HPDE6-E6E7 (cell line): ENCODE results near the gene ITLN1.
A peak's percentile ranks its signal among the peaks of the same experiment; 100 is the strongest.

ENCODE experiments used
- DNase-seq: peaks from one replicate; pipeline ENCODE4 v3.0.0; 2011; ENCODE audit warnings: missing footprints; ENCODE audit errors: extremely low spot score

Gene ITLN1

DNA sequence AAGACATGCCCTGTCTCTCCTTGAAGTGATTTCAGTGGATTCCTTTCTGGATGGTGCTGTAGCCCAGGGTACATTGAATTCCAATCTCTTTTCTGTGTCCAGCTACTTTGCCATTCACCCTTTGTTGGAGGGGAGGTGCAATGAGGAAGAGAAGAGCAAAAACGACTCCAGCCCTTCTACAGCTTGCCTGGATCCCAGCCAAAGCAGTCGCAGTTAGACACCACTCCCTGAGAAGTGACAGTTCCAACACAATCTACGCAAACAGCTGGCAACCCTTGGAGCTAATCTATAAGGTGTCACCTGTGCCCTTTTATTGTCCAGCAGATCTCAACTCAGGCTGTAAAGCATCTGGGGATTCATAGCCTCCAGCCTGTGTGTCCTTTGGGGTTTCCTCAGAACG is 26.9 kb downstream of the ITLN1 start:
- no peak for DNase-seq

GRCh38 chr1:160855181-160855981 is 29.6 kb downstream of the ITLN1 start:
- DNase-seq = no peak

DNA sequence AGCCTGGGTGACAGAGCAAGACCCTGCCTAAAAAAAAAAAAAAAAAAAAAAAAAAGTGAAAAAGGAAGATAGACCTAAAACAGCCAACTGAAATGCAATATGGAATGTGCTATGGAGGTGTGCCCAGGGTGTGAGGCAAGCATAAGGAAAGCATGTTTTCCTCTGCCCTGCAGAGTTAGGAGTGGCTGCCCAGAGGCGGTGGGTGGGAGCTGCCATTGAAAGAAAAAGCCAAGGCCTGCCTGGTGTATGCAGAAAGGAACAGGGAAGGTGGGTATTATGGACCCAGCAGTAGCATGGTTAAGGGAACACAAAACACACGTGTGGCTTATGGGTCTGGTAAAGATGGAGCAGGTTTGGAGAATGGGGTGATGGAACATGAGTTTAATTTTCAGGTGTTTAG is 31.2 kb downstream of the ITLN1 start:
- no peak for DNase-seq

- DNase-seq = no peak
These were observed 32.0 kb downstream of the ITLN1 start for GRCh38 chr1:160853014-160853413.

DNA sequence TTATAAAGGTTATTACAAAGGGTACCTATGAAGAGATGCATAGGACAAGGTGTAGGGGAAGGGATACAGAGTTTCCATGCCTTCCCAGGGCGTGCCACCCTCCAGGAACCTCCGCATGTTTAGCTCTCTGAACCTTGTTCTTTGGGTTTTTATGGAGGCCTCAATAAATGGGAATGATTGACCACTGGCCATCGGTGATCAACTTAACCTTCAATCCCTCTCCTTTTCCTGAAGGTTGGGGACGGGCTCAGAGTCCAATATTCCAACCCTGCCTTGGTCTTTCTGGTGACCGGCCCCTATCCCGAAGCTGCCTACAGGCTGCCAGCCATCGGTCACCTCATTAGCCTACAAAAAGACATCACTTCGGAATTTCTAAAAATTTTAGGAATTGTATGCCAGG is 34.0 kb downstream of the ITLN1 start:
- DNase-seq = no peak

DNA sequence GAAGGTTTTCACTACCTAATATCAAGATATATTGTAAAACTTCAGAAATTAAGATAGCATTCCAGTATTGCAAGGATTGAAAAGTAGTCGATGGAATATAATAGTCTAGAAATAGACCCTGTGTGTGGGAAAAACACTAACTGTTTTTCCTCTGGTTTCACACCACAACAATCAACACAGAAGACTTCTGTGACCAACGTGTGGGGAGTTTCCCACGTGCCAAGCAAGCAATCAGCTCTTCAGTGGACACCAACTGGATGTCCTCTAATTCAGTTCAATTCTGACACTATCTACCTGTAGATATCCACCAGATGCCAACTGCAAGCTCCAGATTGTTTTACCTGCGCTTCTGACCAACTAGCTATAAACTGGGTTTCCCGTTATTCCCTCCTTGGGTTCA is 34.4 kb downstream of the ITLN1 start:
- no peak for DNase-seq

DNA sequence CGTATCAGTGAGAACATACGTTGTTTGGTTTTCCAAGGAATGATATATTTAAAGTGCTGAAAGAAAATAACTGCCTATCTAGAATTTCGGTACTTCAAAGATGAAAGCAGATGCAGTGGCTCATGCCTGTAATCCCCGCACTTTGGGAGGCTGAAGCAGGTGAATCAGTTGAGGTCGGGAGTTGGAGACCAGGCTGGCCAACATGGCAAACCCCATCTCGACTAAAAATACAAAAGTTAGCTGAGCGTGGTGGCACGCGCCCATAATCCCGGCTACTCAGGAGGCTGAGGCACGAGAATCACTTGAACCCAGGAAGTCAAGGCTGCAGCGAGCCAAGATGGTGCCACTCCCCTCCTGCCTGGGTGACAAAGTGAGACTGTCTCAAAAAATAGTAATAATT is 38.7 kb downstream of the ITLN1 start:
- no peak for DNase-seq

DNA sequence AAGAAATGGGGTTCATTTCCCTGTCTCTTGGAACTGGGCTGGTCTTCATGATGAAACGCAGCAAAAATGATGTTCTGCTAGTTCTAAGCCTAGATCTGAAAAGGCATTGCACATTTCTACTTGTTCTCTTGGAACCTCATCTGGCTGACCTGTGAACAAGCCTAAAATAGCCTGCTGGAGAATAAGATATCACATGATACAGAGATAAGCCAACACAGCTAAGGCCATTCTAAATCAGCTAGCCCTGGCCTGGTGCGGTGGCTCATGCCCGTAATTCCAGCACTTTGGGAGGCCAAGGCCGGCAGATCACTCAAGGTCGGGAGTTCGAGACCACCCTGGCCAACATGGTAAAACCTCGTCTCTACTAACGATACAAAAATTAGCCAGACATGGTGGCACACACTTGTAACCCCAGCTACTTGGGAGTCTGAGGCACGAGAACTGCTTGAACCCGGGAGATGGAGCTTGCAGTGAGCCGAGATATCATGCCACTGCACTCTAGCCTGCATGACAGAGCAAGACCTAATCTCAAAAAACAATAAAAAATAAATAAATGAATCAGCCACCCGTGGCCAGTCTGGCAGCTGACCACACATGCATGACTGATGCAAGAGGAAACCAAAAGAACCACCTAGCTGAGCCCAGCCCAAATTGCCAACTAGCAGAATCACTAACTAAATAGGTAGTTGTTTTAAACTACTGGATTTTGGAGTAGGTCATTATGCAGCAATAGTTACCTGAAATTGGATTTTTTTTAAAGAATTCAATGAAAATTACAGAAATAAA is 40.3 kb downstream of the ITLN1 start:
- no peak for DNase-seq

- DNase-seq = no peak
These were observed 43.9 kb downstream of the ITLN1 start for GRCh38 chr1:160841079-160841478.

DNA sequence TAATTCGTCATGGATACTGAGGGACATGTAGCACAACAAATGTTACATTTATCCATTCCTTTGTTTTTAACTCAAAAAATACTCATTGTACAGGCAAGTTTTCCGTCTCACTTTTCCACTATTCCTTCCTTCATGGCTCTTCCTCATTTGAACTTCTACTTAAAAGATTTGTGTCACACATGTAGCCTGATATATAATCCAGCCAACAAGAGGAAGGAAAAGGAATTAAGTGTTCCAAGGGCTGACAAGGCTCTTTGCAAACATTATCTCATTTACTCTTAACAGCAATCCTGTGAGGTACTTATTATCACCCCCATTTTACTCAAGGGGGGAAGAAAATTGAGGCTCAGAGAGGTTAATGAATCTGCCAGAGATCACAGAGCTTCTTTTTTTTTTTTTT is 45.2 kb downstream of the ITLN1 start:
- no peak for DNase-seq

DNA sequence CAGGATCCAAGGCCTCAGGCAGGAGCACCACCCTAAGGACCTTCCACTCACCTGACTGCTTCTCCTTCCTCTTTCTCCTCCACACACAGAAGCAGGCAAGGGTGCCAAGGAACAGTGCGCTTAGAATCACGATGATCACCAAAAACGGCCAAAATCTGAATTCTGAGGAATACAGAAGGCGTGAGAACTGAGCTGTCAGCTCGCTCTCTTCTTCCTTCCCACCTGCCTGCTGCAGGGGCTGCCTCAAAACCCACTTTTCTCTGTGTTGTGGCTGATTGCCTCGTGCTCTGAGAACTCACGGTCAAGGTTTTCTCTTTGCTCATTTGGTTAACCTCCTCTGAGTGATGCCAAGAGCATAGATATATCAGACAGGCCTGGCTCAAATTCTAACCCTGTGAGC is 46.1 kb downstream of the ITLN1 start:
- DNase-seq = no peak

DNA sequence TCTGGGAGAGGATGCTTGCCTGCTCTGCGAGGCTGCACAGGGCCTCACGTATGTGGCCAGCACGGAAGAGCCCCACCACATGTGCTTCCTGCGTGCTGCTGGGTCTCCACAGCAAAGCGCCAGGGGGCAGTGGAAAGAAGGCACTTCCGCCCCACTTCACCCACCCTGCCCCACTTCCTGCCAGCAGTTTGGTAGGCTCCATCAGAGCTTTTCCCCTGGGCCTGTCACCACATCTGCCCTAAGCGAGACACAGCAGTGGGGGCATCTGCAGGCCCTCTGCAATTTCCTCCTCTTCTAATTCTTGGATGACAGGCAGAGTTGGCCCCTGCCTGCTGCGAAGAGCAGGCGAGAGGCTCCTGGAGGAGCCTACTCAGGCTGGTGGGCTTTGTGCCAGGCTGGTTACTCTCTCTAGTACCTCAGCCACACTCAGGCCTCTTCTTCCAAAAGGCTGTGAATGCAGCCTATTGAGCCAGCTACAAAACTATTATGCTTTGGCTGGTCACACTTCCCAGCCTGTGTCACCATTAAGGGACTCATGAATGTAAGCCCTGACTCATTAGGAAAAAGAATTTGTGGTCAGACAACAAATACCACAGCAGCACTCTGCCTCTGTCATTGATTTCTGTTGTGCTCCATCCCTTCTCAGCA is 47.3 kb downstream of the ITLN1 start:
- DNase-seq = no peak

GRCh38 chr1:160836981-160837557 is 47.9 kb downstream of the ITLN1 start:
- DNase-seq = no peak

GRCh38 chr1:160836561-160836960 is 48.4 kb downstream of the ITLN1 start:
- DNase-seq = no peak

- no peak for DNase-seq
These were observed 49.2 kb downstream of the ITLN1 start for GRCh38 chr1:160835751-160836150.

GRCh38 chr1:160834945-160835565 is 49.9 kb downstream of the ITLN1 start:
- DNase-seq = no peak

DNA sequence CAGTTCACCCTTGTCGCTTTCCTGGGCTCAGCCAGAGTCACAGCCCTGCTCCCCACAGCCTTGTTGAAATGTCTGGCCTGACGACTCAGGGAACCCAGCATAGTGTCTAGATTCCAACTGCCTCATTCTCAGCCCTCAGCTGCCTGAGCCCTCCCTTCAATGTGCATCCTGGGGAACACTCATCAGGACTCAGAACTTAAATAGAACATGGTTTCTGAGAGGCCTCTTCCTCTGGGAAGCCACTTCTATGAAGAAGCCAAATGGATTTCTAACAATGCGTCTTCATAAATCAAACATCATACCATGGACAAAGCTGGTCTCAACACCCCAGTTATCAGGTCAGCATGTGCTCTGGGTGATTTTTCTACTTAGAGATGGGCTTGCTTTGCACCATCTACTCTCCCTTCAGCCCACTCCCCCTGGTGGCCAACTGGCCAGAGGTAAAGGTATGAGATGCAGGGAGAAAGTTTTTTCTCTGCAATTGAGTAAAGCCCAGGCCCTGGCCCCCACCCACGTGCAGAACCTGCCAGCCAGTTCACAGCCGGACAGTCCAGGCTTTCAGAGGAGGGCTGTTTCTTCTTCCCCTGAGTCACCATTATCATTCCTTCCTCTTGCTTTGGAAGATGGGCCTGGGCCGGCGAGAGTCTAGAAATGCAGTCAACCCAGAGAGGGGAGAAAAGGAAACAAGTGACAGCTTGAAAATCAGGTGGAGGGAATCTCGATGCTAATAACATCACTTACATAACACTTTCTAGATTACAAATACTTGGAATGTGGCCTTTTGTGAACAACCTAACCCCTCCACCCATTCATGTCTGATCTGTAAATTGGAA is 54.4 kb downstream of the ITLN1 start:
- peak; percentile 39 for DNase-seq

DNA sequence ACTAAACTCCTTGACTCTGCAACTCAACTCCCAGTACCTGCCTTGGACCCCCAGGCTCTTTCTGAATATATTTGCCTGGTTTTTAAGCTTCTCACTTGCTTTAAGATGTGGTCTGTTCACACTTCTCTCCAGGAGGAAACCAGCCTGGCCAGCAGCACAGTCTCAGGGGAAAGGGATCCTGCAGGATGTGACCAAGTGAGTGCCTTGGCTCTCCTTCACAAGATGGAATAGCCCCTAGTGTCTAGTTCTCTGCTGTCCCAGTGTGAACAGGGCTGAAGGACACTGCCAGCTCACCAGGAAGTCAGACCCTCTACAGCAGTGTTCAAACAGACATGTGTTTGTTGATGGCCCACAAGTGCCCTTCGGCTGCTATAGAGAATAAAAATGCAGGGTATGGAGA is 55.2 kb downstream of the ITLN1 start:
- no peak for DNase-seq

- no peak for DNase-seq
These were observed 57.6 kb downstream of the ITLN1 start for GRCh38 chr1:160827418-160827817.

GRCh38 chr1:160826546-160826945 is 58.4 kb downstream of the ITLN1 start:
- DNase-seq = no peak
